Bone marrow (tissue), 2 donors: ENCODE results near the gene BACE1-AS.
"Not testable (repeated sequence)": the region's sequence is repeated elsewhere in the genome, so short reads cannot be mapped to it uniquely, and the experiment has no call there.

Source experiments
- DNase-seq, 2 donors: peaks; one replicate each; lab custom pipeline; 2025; lab: John Stamatoyannopoulos, UW

Gene BACE1-AS

GRCh38 chr11:117327255-117327566 lies 36.1 kb downstream of the BACE1-AS start:
- DNase-seq, result not testable (repeated sequence)

- DNase-seq, result peak; percentile 85
These were observed 36.6 kb downstream of the BACE1-AS start, which contains the start of gene CEP164 for GRCh38 chr11:117327567-117328374. CEP164 (plus strand) TSS chr11:117327854; CDS start chr11:117338587, 10,733 bp downstream.

- DNase-seq, result no peak
These were observed 37.3 kb downstream of the BACE1-AS start for GRCh38 chr11:117328375-117329010.

GRCh38 chr11:117332843-117333242 lies 41.7 kb downstream of the BACE1-AS start:
- DNase-seq, result no peak

- no peak for DNase-seq
These were observed 42.8 kb downstream of the BACE1-AS start for GRCh38 chr11:117333917-117334316.

- DNase-seq, result no peak
These were observed 43.8 kb downstream of the BACE1-AS start for GRCh38 chr11:117334896-117335295.

- DNase-seq, result no peak
These were observed 44.3 kb downstream of the BACE1-AS start for GRCh38 chr11:117335399-117335798.

- no peak for DNase-seq
These were observed 45.9 kb downstream of the BACE1-AS start for GRCh38 chr11:117337076-117337475.
